ENCODE measurements around the gene PSMC1. TPM values are rescaled to one million over a fixed set of nuclear protein-coding genes. Genes with fewer than 3 reads are reported as not detected.

The PSMC1 gene
- total and polyA plus RNA-seq, 2 experiments from 2014 or later: 112 to 139 TPM

DNA sequence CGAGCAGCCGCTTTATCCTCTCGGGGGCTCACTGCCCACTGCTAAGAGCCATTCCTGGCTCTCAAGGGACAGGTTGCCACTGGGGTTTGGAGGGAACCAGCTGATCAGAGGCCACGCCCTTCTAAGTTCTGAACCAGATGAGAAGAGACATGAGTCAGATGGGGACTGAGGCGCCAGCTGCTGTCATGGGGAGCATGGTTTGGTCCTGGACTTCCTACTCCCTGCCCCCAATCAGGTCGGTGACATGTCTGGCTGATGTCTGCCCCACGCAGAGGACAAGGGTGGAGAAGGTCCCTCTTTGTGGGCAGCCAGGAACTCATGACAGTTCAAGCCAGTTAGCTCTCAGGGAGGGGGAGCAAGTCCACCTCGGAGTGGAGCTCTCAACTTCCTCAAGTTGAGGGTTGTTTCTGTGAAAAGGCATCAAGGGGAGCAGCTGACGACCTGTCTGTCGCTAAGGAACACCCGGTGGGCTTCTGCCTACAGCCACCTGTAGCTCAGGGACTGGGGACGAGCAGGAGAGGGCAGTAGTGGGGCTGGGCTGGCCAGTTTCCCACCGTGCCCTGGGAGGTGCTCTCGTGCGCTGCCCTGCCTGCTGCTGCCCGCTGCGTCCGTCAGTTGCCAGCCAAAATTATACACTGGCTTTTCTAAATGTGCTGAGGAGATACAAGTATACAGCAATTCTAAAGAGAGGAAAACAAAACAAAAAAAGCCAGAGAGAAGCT lies 20.5 kb downstream of the PSMC1 start:
- H4K20me1 ChIP-seq (replicated peaks; ENCODE audit: insufficient read depth): no peaks in the 10 kb centered on the region
- Mint-ChIP-seq H3K4me1 (no peaks in the 10 kb centered on the region), H3K4me3 (no peak overlapping the region), H3K36me3 (ENCODE audit: low read depth) (peaks cover 29% of the 10 kb centered on the region; the same call in 2 of the 3 replicates), H3K27ac (no peak overlapping the region), H3K27me3 (ENCODE audit: insufficient read depth, low read depth, poor library complexity) (peaks cover 7% of the 10 kb centered on the region), H3K9me3 (no peaks in the 10 kb centered on the region)
- no peaks in the 10 kb centered on the region for H3K4me1 ChIP-seq (ENCODE audit: insufficient read depth)
- H3F3A ChIP-seq (replicated peaks; ENCODE audit: low read depth): no peaks in the 10 kb centered on the region
- ATAC-seq (peak; percentile 70), DNase-seq (ENCODE audit: low spot score) (peak; percentile 40)
- no peak overlapping the region for H3K27ac ChIP-seq (ENCODE audit: low read depth)
- H2AFZ ChIP-seq: no peak overlapping the region
- no peaks in the 10 kb centered on the region for H3K79me2 ChIP-seq (replicated peaks; ENCODE audit: insufficient read depth)
- H3K27me3 ChIP-seq (ENCODE audit: insufficient read depth): no peaks in the 10 kb centered on the region
- peaks cover 11% of the 10 kb centered on the region; the same call in 1 of the 2 replicates for H3K36me3 ChIP-seq (ENCODE audit: insufficient read depth)
- no peak overlapping the region for H3K4me2 ChIP-seq
- H3K4me3 ChIP-seq: no peak overlapping the region
- no peaks in the 10 kb centered on the region for H3K9me2 ChIP-seq (ENCODE audit: insufficient read depth)
- TF ChIP-seq ZNF462 (CRISPR knock-in tag; IDR thresholded peaks at IDR 0.05): no peak
- no peak for TF ChIP-seq ETS1 (IDR thresholded peaks at IDR 0.05)
- no peak for TF ChIP-seq POLR2AphosphoS5 (IDR thresholded peaks at IDR 0.05; ENCODE audit: low read depth)
- no peak for TF ChIP-seq ZNF331 (CRISPR knock-in tag; IDR thresholded peaks at IDR 0.05; ENCODE audit: low read depth)
- no peak for TF ChIP-seq CREB1 (CRISPR knock-in tag; IDR thresholded peaks at IDR 0.05; ENCODE audit: low read depth)
- no peak for TF ChIP-seq STAT1 (IDR thresholded peaks at IDR 0.05; ENCODE audit: unreplicated experiment)
- peak; percentile 14 to 62; a peak in 3 of 4 replicates for TF ChIP-seq CTCF (conservative IDR thresholded peaks at IDR 0.05; ENCODE audit: low read depth in 2 of 2)

Measured in GM23338 (cell line).